Kidney epithelial cell (primary cell): ENCODE measurements around the gene SDC1. TPM values are rescaled to one million over a fixed set of nuclear protein-coding genes. Genes with fewer than 3 reads are reported as not detected.
A peak's percentile ranks its signal among the peaks of the same experiment; 100 is the strongest.

Experiments
- DNase-seq: peaks from one replicate; pipeline ENCODE4 v3.0.0-alpha.2; 2010; ENCODE audit warnings: low read depth
- H3K27me3 ChIP-seq: 2 replicates; pipeline ENCODE4 v1.6.0; 2011; ENCODE audit warnings: low read length; ENCODE audit not compliant: control insufficient read depth, insufficient read depth
- H3K36me3 ChIP-seq: 2 replicates; pipeline ENCODE4 v1.5.1; 2011; ENCODE audit warnings: low read length; ENCODE audit not compliant: control insufficient read depth, insufficient read depth
- H3K4me3 ChIP-seq: 2 replicates; pipeline ENCODE4 v1.5.1; 2011; ENCODE audit warnings: low read depth, mild to moderate bottlenecking, control low read depth, low read length
- total RNA-seq: library from RNA; depleted of rRNA; stranded (reverse); fragments of >200 nt; gene quantifications from 2 replicates; pipeline ENCODE4 v1.2.3, GENCODE V29; 2015
- TF ChIP-seq, protein P1 (sequence below): IDR thresholded peaks from 2 replicates; pipeline ENCODE4 v1.5.1; 2011; ENCODE audit warnings: mild to moderate bottlenecking, moderate library complexity, low read length, control low read depth, inconsistent platforms; ENCODE audit not compliant: insufficient read depth, poor library complexity, severe bottlenecking

Gene SDC1
- total RNA-seq, 1 donor from 2014 or later = 184 TPM

- no peak for DNase-seq
- TF ChIP-seq, protein P1, sequence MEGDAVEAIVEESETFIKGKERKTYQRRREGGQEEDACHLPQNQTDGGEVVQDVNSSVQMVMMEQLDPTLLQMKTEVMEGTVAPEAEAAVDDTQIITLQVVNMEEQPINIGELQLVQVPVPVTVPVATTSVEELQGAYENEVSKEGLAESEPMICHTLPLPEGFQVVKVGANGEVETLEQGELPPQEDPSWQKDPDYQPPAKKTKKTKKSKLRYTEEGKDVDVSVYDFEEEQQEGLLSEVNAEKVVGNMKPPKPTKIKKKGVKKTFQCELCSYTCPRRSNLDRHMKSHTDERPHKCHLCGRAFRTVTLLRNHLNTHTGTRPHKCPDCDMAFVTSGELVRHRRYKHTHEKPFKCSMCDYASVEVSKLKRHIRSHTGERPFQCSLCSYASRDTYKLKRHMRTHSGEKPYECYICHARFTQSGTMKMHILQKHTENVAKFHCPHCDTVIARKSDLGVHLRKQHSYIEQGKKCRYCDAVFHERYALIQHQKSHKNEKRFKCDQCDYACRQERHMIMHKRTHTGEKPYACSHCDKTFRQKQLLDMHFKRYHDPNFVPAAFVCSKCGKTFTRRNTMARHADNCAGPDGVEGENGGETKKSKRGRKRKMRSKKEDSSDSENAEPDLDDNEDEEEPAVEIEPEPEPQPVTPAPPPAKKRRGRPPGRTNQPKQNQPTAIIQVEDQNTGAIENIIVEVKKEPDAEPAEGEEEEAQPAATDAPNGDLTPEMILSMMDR = no peak
- Histone ChIP-seq H3K36me3 (no peaks in the 10 kb centered on the region), H3K4me3 (no peak overlapping the region), H3K27me3 (no peaks in the 10 kb centered on the region)
Observed at GRCh38 chr2:20181761-20182160, 43.2 kb downstream of the SDC1 start.

DNA sequence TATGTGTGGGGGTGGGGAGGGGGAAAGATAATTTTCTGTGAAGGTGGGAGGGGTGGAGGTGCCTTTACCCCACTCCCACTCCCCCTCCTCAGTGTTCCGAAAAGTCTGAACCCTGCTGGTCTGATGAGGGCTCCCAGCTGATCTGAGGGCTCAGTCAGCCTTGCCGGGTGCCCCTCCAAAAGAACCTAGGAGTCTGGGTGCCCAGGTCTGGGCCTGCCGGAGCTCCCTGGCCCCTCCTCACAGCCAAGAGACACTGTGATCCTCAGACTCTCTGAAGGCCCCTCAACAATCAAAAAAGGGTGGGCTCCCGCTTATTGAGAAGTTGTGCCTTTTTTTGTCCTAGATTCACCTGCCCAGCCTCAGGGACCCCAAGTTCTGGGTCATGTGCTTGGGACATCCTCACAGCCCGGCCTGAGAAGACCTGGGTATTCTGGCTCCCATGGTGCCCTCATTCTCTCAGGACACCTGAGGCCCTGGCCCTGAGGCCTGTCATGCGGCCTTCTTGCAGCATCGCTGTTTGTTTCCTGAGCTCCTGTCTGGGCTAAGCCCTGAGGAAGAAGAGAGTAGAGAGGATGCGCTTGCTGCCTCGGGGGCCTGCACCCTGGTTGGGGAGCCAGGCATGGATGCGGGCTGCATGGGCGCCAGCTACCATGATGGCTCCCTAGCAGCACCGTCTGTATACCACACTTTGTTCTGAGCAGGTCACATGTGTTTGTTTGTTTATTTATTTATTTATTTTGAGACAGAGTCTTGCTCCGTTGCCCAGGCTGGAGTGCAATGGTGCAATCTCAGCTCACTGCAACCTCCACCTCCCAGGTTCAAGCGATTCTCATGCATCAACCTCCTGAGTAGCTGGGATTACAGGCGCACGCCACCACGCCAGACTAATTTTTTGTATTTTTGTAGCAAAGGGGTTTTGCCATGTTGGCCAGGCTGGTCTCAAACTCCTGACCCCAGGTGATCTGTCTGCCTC is 44.0 kb downstream of the SDC1 start:
- Histone ChIP-seq H3K4me3 (no peak overlapping the region), H3K36me3 (no peaks in the 10 kb centered on the region), H3K27me3 (no peaks in the 10 kb centered on the region)
- no peak for DNase-seq
- TF ChIP-seq, protein P1 = no peak

DNA sequence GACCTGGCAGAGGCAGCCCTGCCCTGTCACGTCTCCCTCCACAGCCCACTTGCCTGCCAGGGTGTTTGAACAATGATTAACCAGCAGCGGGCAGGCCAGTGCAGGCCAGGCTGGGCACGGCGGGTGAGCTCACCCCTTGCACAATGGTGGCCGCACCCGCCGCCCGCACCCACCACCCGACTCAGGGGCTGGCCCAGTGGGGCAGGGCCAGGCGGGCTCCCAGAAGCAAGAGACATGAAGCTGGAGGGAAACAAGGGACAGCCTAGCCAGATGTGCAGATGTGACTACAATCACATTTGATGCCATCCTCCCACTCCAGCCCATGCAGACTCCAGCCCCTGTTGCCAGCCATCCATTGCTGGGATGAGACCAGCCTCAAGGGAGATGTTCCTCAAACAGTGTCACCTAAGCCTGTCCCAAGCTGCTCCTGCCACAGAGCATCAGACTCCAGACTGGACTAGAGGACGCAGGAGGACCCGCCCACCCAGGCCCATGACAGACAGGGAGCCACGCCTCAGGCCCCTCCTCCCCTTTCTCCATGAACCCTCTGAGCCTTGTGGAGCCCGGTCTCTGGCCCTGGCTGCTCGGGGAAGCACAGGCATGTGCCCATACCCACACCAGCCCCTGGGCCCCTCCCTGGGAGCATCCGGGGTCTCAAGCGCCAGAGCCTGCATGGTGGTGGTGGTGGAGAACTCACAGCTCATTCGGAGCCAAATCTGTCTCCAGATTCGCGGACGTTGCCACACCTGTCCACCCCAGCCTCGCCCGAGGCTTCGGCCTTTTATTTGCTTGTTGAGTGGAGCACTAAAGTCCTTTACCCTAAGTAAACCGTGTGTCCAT is 45.0 kb downstream of the SDC1 start:
- H3K4me3 ChIP-seq = no peak overlapping the region
- TF ChIP-seq, protein P1 = no peak
- peak; percentile 69 for DNase-seq
- no peaks in the 10 kb centered on the region for H3K27me3 ChIP-seq
- no peaks in the 10 kb centered on the region for H3K36me3 ChIP-seq

GRCh38 chr2:20179466-20179754 is 45.5 kb downstream of the SDC1 start:
- TF ChIP-seq, protein P1 = no peak
- no peak overlapping the region for H3K4me3 ChIP-seq

DNA sequence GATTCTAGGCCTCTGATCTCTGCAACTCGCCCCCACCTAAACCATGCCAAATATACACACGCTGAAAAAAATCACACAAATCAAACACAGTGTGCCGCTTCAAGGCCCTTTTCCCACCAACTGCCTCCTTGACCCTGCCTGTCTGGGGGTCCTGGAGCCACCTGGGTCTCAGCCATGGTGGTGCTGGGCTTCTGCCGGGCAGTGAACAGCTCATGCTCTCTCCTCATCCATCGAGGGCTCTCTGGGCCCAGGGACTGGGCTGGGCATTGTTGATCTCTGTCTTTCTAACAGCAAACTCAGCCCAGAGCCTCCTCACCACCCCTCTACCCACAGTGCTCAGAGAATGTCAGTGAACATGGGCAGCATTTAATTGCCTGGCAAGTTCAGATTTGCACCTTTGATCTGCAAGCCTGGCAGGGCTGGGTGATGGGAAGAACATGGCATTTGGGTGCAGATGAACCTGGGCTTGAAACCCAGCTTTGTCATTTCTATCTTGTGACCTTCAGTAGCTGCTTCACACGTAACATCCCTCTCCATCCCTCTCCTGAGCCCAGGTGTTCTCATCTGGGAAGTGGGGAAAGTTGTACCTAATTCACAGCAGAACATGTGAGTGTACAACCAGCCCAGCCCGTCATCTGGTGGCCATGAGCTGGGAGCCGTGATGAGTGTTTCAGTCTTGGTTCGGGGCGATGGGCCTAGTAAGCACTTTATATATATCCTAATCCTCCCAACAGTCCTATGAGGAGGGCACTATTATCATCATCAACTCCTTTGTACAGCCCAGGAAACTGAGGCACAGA is 46.1 kb downstream of the SDC1 start:
- Histone ChIP-seq H3K27me3 (no peaks in the 10 kb centered on the region), H3K36me3 (no peaks in the 10 kb centered on the region), H3K4me3 (no peak overlapping the region)
- TF ChIP-seq, protein P1 = no peak
- DNase-seq = no peak

More at GRCh38 chr2:20179466-20179754, 45.5 kb downstream of the SDC1 start:
- no peaks in the 10 kb centered on the region for H3K27me3 ChIP-seq
- no peak for DNase-seq
- no peaks in the 10 kb centered on the region for H3K36me3 ChIP-seq
